OCI-LY3 (cell line): ENCODE results near the gene SPATA31D1.

ENCODE experiments used
- H2AFZ ChIP-seq: fragments of 200-600, 300-600 bp; shearing (Covaris generic); 2 replicates; pipeline ENCODE4 v1.6.0; 2014; ENCODE audit warnings: antibody characterized with exemption, low read depth, low read length
- H3K27ac ChIP-seq: fragments of 200-600, 300-600 bp; sonication (generic); 2 replicates; pipeline ENCODE4 v1.5.1; 2014; ENCODE audit warnings: mild to moderate bottlenecking, low read length, moderate library complexity, mixed read lengths
- H3K27me3 ChIP-seq: fragments of 200-600, 300-600 bp; sonication (generic); 2 replicates; pipeline ENCODE4 v1.6.1; 2014; ENCODE audit warnings: low read depth, low read length, mixed read lengths
- H3K36me3 ChIP-seq: fragments of 200-600, 300-600 bp; sonication (generic); replicated peaks from 2 replicates; pipeline ENCODE3; 2014; ENCODE audit warnings: low read depth, low read length, mixed read lengths
- H3K4me1 ChIP-seq: fragments of 300-600, 200-600 bp; sonication (generic); 2 replicates; pipeline ENCODE4 v1.6.1; 2014; ENCODE audit warnings: low read length, mixed read lengths
- H3K4me2 ChIP-seq: fragments of 200-600, 300-600 bp; sonication (generic); 2 replicates; pipeline ENCODE4 v1.6.1; 2014; ENCODE audit warnings: low read length, mixed read lengths
- H3K4me3 ChIP-seq: fragments of 300-600, 200-600 bp; sonication (generic); 2 replicates; pipeline ENCODE4 v1.5.1; 2014; ENCODE audit warnings: antibody characterized with exemption, mild to moderate bottlenecking, low read length, moderate library complexity
- H3K79me2 ChIP-seq: fragments of 300-600, 200-600 bp; shearing (Covaris generic); 2 replicates; pipeline ENCODE4 v1.6.1; 2014; ENCODE audit warnings: mild to moderate bottlenecking, low read length, mixed read lengths
- H3K9ac ChIP-seq: fragments of 300-600, 200-600 bp; shearing (Covaris generic); 2 replicates; pipeline ENCODE4 v1.6.0; 2014; ENCODE audit warnings: mild to moderate bottlenecking, low read length, moderate library complexity
- H3K9me3 ChIP-seq: fragments of 200-600, 300-600 bp; shearing (Covaris generic); 2 replicates; pipeline ENCODE4 v1.6.1; 2014; ENCODE audit warnings: low read length, mixed read lengths; ENCODE audit not compliant: insufficient read depth
- H4K20me1 ChIP-seq: fragments of 200-600, 300-600 bp; sonication (generic); 2 replicates; pipeline ENCODE4 v1.6.1; 2016; ENCODE audit warnings: low read length, mixed read lengths; ENCODE audit not compliant: insufficient read depth
- EZH2phosphoT487 ChIP-seq: fragments of 200-600 bp; shearing (Covaris generic); IDR thresholded peaks from 2 replicates; pipeline ENCODE4 v1.6.1; 2018; ENCODE audit warnings: antibody characterized with exemption, mixed run types, low read depth
- TF ChIP-seq, protein P1 (sequence below): fragments of 200-600, 300-600 bp; sonication (generic); IDR thresholded peaks from 2 replicates; pipeline ENCODE4 v1.5.1; 2014; ENCODE audit warnings: antibody characterized with exemption, low read length, low read depth

Gene SPATA31D1

DNA sequence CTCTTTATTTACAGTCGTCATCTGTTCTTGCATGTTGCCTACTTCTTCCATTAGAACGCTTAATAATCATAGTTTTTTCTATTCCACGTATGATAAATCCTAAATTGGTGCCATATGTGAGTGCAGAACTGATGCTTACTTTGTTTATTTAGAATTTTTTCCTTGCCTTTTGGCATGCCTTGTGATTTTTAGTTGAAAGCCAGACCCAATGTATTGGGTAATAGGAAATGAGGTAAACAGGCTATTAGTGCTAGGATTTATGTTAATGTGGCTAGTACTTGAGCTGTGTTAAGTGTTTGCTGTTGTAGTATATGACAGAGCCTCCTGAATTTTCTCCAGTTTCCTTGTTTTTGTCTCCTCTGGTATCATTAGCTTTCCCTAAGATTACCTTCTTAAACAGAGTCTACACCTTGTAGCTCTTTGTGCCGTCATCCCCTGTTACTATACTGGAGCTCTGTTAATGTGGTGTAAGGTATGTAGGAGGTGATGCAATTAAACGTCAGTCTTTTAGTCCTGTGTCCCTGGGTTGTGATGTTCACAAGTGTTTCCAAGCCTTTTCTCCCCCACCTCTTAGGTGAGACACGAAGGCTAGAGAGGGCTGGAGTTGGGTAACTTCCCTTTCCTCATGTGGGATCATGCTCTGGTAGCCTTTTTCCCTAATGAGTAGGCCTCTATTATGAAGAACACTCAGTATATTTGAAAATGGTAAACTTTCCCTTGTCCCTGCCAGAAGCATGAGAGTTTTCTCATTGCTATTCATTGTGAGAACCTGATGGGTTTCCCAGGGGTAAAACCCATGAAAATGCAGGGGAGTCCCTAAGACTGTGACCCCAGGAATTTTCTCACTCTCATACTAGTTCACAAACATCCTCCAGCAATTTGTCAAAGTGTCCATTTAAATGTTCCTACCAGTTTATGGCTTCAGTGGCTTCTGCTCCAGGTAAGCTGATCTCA, 24.1 kb upstream of the SPATA31D1 start:
- H3K79me2 ChIP-seq: no peaks in the 10 kb centered on the region
- no peak overlapping the region for H3K4me2 ChIP-seq
- no peaks in the 10 kb centered on the region for H3K9me3 ChIP-seq
- no peak overlapping the region for H2AFZ ChIP-seq
- TF ChIP-seq, protein P1, sequence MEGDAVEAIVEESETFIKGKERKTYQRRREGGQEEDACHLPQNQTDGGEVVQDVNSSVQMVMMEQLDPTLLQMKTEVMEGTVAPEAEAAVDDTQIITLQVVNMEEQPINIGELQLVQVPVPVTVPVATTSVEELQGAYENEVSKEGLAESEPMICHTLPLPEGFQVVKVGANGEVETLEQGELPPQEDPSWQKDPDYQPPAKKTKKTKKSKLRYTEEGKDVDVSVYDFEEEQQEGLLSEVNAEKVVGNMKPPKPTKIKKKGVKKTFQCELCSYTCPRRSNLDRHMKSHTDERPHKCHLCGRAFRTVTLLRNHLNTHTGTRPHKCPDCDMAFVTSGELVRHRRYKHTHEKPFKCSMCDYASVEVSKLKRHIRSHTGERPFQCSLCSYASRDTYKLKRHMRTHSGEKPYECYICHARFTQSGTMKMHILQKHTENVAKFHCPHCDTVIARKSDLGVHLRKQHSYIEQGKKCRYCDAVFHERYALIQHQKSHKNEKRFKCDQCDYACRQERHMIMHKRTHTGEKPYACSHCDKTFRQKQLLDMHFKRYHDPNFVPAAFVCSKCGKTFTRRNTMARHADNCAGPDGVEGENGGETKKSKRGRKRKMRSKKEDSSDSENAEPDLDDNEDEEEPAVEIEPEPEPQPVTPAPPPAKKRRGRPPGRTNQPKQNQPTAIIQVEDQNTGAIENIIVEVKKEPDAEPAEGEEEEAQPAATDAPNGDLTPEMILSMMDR: no peak
- TF ChIP-seq EZH2phosphoT487: no peak
- no peak overlapping the region for H3K27ac ChIP-seq
- peaks cover 6% of the 10 kb centered on the region; the same call in 1 of the 2 replicates for H3K4me1 ChIP-seq
- H3K4me3 ChIP-seq: no peak overlapping the region
- no peak overlapping the region for H3K9ac ChIP-seq
- H3K36me3 ChIP-seq: no peaks in the 10 kb centered on the region
- no peaks in the 10 kb centered on the region for H4K20me1 ChIP-seq
- no peaks in the 10 kb centered on the region for H3K27me3 ChIP-seq

DNA sequence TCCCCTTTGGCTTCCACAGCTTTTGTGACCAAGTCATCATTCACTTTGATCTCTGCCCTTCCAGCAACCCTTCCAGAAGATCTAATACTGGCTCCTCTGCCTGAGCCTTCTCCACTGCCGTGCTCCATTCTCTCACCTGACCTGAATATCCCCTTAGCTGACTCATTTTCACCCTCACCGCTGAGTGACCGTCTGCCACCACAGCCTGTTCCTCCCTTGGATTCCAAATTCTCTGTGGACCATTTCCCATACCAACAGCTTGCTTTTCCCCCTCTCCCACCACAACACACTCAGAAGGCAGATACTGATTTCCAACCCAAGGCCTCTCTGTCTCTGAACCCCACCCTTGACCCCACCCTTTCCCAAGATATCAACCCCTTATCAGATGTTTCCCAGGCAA, 20.5 kb upstream of the SPATA31D1 start:
- Histone ChIP-seq H3K4me3 (no peak overlapping the region), H3K27me3 (no peaks in the 10 kb centered on the region), H3K4me2 (no peak overlapping the region), H2AFZ (no peak overlapping the region), H3K9ac (no peak overlapping the region), H3K9me3 (no peaks in the 10 kb centered on the region), H3K4me1 (peaks cover 6% of the 10 kb centered on the region; the same call in 1 of the 2 replicates), H4K20me1 (no peaks in the 10 kb centered on the region), H3K36me3 (no peaks in the 10 kb centered on the region), H3K27ac (no peak overlapping the region), H3K79me2 (no peaks in the 10 kb centered on the region)
- TF ChIP-seq EZH2phosphoT487: no peak
- TF ChIP-seq, protein P1: no peak

DNA sequence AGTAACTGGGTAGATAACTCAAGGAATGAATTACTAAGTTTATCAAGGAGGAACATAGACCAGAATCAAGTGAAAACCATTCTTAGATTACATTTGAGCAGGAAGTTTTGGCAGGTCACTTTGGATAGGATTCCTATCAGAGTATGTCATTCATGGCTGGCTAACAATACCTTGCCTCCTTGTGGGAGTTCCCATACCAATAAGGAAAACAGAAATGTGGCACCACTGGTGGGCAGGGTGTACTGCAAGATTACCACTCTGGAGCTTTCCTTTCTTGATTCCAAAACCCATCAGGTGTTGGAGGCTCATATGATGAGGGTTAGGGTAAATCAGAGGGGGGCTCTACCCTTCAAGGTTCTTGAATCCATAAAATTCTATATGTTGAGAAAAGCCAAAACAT, 18.6 kb upstream of the SPATA31D1 start:
- H3K27ac ChIP-seq: no peak overlapping the region
- no peaks in the 10 kb centered on the region for H3K9me3 ChIP-seq
- no peak overlapping the region for H3K4me3 ChIP-seq
- H3K4me2 ChIP-seq: no peak overlapping the region
- no peaks in the 10 kb centered on the region for H3K36me3 ChIP-seq
- no peaks in the 10 kb centered on the region for H3K79me2 ChIP-seq
- no peak overlapping the region for H3K9ac ChIP-seq
- no peak overlapping the region for H2AFZ ChIP-seq
- H3K4me1 ChIP-seq: peaks cover under 1% of the 10 kb centered on the region; the same call in 1 of the 2 replicates
- no peaks in the 10 kb centered on the region for H4K20me1 ChIP-seq
- no peaks in the 10 kb centered on the region for H3K27me3 ChIP-seq
- no peak for TF ChIP-seq EZH2phosphoT487
- TF ChIP-seq, protein P1: no peak

DNA sequence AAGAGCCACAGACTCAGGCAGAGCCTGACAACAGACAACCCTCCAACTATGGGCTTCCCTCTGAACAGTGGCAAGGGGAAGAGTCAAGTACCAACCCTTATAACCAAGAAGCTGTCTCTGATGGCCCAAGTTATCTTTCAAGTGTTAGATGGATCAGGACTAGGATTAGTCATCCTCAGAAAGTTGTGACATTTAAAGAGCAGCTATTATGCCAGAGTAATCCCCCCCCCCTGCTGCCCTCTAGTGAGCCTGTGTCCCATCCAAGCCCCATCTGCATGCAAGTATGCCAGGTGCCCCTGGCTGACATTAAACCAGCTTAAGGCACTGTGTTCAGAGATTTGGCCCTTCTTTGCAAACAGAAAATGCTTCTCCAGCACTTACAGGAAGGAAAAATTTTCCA, 16.8 kb upstream of the SPATA31D1 start:
- Histone ChIP-seq H3K9ac (no peak overlapping the region), H3K4me1 (no peaks in the 10 kb centered on the region), H2AFZ (no peak overlapping the region), H3K36me3 (no peaks in the 10 kb centered on the region), H3K79me2 (no peaks in the 10 kb centered on the region), H3K9me3 (no peaks in the 10 kb centered on the region), H3K27me3 (no peaks in the 10 kb centered on the region), H3K4me2 (no peak overlapping the region), H3K4me3 (no peak overlapping the region), H3K27ac (no peak overlapping the region), H4K20me1 (no peaks in the 10 kb centered on the region)
- TF ChIP-seq EZH2phosphoT487: no peak
- TF ChIP-seq, protein P1: no peak
